Uterus (tissue), 4 donors: Measurements from ENCODE around the gene ARHGAP18. TPM values are rescaled to one million over a fixed set of nuclear protein-coding genes. Genes with fewer than 3 reads are reported as not detected.

Experiments
- DNase-seq, 2 donors: peaks; one replicate each; pipeline ENCODE4 v3.0.0-alpha.2; 2019 to 2020
- H3K27ac ChIP-seq, 2 donors: fragments of 200-600 bp; sonication (generic); 1 replicate in 1 of 2; 2 replicates in 1 of 2; pipeline ENCODE4 v1.5.1; 2016 to 2018
- H3K27me3 ChIP-seq, 2 donors: fragments of 200-600 bp; sonication (generic); one replicate each; pipeline ENCODE4 v1.5.1; 2018 to 2019; ENCODE audit warnings: control low read depth in 1 of 2
- H3K36me3 ChIP-seq, 2 donors: fragments of 200-600 bp; sonication (generic); one replicate each; pipeline ENCODE4 v1.5.1; 2019; ENCODE audit warnings: control low read depth in 1 of 2
- H3K4me1 ChIP-seq, 2 donors: fragments of 200-600 bp; sonication (generic); one replicate each; pipeline ENCODE4 v1.5.1; 2018 to 2019; ENCODE audit warnings: control low read depth in 1 of 2
- H3K4me3 ChIP-seq, 2 donors: fragments of 200-600 bp; sonication (generic); 1 replicate in 1 of 2; 2 replicates in 1 of 2; pipeline ENCODE4 v1.5.1; 2018 to 2019; ENCODE audit warnings: mild to moderate bottlenecking in 1 of 2
- H3K9me3 ChIP-seq, 2 donors: fragments of 200-600 bp; sonication (generic); one replicate each; pipeline ENCODE4 v1.5.1; 2019; ENCODE audit warnings: control low read depth in 1 of 2
- CTCF ChIP-seq, 4 experiments: fragments of 200-600 bp in 2 of 4; fragments of 450-650 bp in 2 of 4; sonication (generic) in 2 of 4; IDR thresholded peaks; one replicate each; pipeline ENCODE4 v1.5.1; 2016 to 2019; ENCODE audit warnings: antibody characterized with exemption in 4 of 4, mild to moderate bottlenecking in 2 of 4, moderate library complexity in 1 of 4
- POLR2A ChIP-seq, 2 donors: fragments of 450-650 bp; IDR thresholded peaks; one replicate each; pipeline ENCODE4 v1.6.1; 2016; ENCODE audit warnings: antibody characterized with exemption in 2 of 2, mild to moderate bottlenecking in 1 of 2, moderate library complexity in 1 of 2
- intact Hi-C: fragments of 100-400 bp; cut with DNase I; formaldehyde crosslinking; loops from one replicate; pipeline ENCODE4 v1.15.1; 2023; ENCODE audit warnings: low total_unique reads
- total RNA-seq, 4 donors: library from RNA; depleted of rRNA in 3 of 4; stranded (reverse); fragments of >200 nt in 3 of 4; gene quantifications; one replicate each; pipeline versions ENCODE4 v1.1.0 to v1.2.4, GENCODE V29; 2014 to 2023
- donor health status: DM: yes; HTN: yes; CAD: no.

The ARHGAP18 gene
- total RNA-seq, 4 donors from 2014 or later: 6.3 to 36.7 (median 15.4) TPM

GRCh38 chr6:129659590-129660345 is 50.2 kb downstream of the ARHGAP18 start:
- TF ChIP-seq POLR2A (IDR thresholded peaks at IDR 0.05) (no peak), CTCF (IDR thresholded peaks at IDR 0.05) (no peak)
- H3K9me3 ChIP-seq: no peaks in the 10 kb centered on the region
- intact Hi-C loops: no loop called here
- peak overlapping the region in 1 of 2 donors; percentile 72 for H3K27ac ChIP-seq
- no peaks in the 10 kb centered on the region for H3K4me1 ChIP-seq
- no peak overlapping the region for H3K4me3 ChIP-seq
- no peaks in the 10 kb centered on the region for H3K36me3 ChIP-seq
- DNase-seq: no peak
- no peaks in the 10 kb centered on the region for H3K27me3 ChIP-seq

- no peaks in the 10 kb centered on the region for H3K4me1 ChIP-seq
- no peak for TF ChIP-seq POLR2A (IDR thresholded peaks at IDR 0.05)
- TF ChIP-seq CTCF (IDR thresholded peaks at IDR 0.05): no peak
- H3K4me3 ChIP-seq: no peak overlapping the region
- no peaks in the 10 kb centered on the region for H3K36me3 ChIP-seq
- H3K27ac ChIP-seq: no peak overlapping the region
- H3K27me3 ChIP-seq: no peaks in the 10 kb centered on the region
- DNase-seq: no peak
- no peaks in the 10 kb centered on the region for H3K9me3 ChIP-seq
- intact Hi-C loops: no loop called here
Measured at GRCh38 chr6:129659167-129659566, 50.8 kb downstream of the ARHGAP18 start.

GRCh38 chr6:129657483-129657882 is 52.5 kb downstream of the ARHGAP18 start:
- no peak for DNase-seq
- Histone ChIP-seq H3K4me3 (no peak overlapping the region), H3K9me3 (no peaks in the 10 kb centered on the region), H3K27ac (no peak overlapping the region), H3K4me1 (no peaks in the 10 kb centered on the region), H3K27me3 (no peaks in the 10 kb centered on the region), H3K36me3 (no peaks in the 10 kb centered on the region)
- intact Hi-C loops: no loop called here
- no peak for TF ChIP-seq CTCF (IDR thresholded peaks at IDR 0.05)
- no peak for TF ChIP-seq POLR2A (IDR thresholded peaks at IDR 0.05)

GRCh38 chr6:129655334-129655733 is 54.6 kb downstream of the ARHGAP18 start:
- H3K4me1 ChIP-seq: no peaks in the 10 kb centered on the region
- DNase-seq: no peak
- H3K36me3 ChIP-seq: no peaks in the 10 kb centered on the region
- H3K27ac ChIP-seq: no peak overlapping the region
- intact Hi-C loops: no loop called here
- TF ChIP-seq CTCF (IDR thresholded peaks at IDR 0.05): no peak
- no peak for TF ChIP-seq POLR2A (IDR thresholded peaks at IDR 0.05)
- no peaks in the 10 kb centered on the region for H3K27me3 ChIP-seq
- H3K9me3 ChIP-seq: no peaks in the 10 kb centered on the region
- no peak overlapping the region for H3K4me3 ChIP-seq

GRCh38 chr6:129653746-129654145 is 56.2 kb downstream of the ARHGAP18 start:
- H3K27ac ChIP-seq: no peak overlapping the region
- no peak for TF ChIP-seq POLR2A (IDR thresholded peaks at IDR 0.05)
- TF ChIP-seq CTCF (IDR thresholded peaks at IDR 0.05): no peak
- H3K4me3 ChIP-seq: no peak overlapping the region
- intact Hi-C loops: no loop called here
- no peaks in the 10 kb centered on the region for H3K4me1 ChIP-seq
- H3K9me3 ChIP-seq: no peaks in the 10 kb centered on the region
- no peaks in the 10 kb centered on the region for H3K27me3 ChIP-seq
- H3K36me3 ChIP-seq: no peaks in the 10 kb centered on the region
- DNase-seq: no peak
